Tibial nerve (tissue), 4 donors: ENCODE data around the gene CTNNA2.

Source experiments
- CTCF ChIP-seq, 5 experiments: fragments of 200-600 bp in 3 of 5; fragments of 450-650 bp in 2 of 5; sonication (generic) in 3 of 5; IDR thresholded peaks; one replicate each; pipeline ENCODE4 v1.5.1; 2016 to 2019; ENCODE audit warnings: antibody characterized with exemption in 5 of 5, mild to moderate bottlenecking in 3 of 5, moderate library complexity in 2 of 5
- EP300 ChIP-seq, 2 donors: sonication (generic); formaldehyde crosslinking; IDR thresholded peaks; one replicate each; pipeline ENCODE4 v1.6.1; 2017; ENCODE audit warnings: antibody characterized with exemption in 2 of 2, mild to moderate bottlenecking in 1 of 2
- POLR2A ChIP-seq, 2 donors: fragments of 450-650 bp; IDR thresholded peaks; one replicate each; pipeline ENCODE4 v1.6.1; 2017; ENCODE audit warnings: antibody characterized with exemption in 2 of 2, mild to moderate bottlenecking in 2 of 2, moderate library complexity in 2 of 2

- no peak for TF ChIP-seq CTCF (IDR thresholded peaks at IDR 0.05)
- TF ChIP-seq POLR2A (IDR thresholded peaks at IDR 0.05) = no peak
- no peak for TF ChIP-seq EP300 (IDR thresholded peaks at IDR 0.05)
These were observed 604.5 kb downstream of the CTNNA2 start for GRCh38 chr2:80117401-80117800.
